GM18907 (cell line): ENCODE measurements around the gene EFEMP1.

Experiments used
- ATAC-seq: cut with Tn5 transposase; IDR thresholded peaks from one replicate; pipeline ENCODE4 v1.9.1; 2021; ENCODE audit warnings: mild to moderate bottlenecking, moderate library complexity; ENCODE audit not compliant: unreplicated experiment

Gene EFEMP1

DNA sequence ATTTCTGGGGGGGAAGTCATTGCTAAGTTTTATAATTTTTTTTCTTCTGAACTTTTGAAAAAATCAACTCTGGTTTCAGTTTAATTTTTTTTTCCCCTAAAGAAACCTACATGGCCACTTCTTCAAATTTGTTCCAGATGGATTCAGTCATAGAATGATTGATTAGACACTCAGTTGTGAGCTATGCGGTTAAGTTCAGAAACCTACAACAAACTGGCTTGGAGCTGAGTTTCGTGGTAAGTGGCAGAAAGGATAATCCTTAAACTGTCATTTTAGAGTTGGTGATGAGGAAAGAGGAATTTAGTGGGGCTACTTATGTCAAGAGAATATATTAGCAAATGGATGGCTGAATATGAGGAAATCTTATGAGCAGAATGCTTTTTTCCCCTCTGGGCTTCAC is 23.7 kb downstream of the EFEMP1 start:
- no peak for ATAC-seq

DNA sequence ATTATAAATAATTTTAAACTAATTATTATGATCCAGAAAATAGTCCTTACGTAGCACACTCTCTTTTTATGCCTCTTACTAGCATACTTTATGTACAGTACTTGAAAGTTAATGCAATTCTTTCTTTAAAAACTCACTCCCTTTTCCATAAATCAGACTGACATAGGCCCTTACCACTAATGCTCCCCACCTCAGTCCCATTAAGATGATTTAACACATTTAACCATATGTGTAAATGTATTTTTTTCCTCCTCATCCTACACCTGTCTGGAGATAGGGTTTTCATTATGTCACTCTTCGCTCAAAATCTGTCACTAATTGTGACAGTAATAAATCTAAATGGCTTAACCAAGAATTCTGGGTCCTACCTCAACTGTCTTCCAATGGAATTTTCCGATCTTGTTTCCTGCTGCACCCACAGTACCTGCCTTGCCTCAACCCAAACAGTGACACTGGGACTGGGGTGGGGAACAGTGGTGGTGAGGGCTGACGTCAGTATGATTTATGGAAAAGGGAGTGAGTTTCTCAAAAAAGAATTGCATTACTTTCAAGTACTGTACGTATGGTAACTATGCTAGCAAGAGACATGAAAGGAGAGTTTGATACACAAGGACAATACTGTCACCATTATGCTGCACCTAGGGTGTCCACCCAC is 25.1 kb downstream of the EFEMP1 start:
- ATAC-seq, result no peak

DNA sequence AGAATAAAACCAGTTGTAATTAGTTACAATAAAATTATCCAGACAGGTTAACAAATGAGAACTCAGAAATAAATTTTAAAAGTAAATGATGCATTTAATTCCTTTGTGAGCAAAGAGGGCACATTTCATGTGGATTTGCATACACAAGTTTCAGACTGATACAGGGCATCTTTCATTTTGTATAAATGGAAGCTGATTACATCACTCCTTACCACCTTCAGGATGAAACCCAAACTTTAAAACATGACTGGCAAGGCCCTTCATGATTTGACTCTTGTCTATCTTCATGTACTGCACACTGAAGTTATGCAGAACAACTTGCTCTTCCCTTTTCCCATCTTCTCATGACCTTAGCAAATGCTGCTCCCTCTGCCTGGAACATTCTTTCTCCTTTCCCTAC is 26.9 kb downstream of the EFEMP1 start:
- peak; percentile 87 for ATAC-seq

DNA sequence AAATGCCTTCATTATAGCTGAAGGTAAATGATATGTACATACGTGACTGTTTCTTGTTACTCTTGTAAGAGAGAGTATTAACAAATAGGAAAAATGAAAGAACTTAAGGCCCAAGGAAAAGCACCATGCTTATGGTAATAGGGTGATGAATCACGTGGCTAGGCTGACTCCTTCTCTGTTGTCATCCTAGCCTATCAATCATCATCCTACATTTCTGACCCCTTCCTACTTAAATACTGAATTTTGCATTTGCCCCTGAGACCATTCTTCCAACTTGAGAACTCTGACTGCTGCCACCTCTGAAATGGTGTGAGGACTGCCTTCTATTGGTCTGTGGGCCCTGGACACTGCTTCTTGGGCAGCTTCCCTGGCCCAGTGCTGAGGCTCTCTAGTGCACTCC is 28.9 kb downstream of the EFEMP1 start:
- no peak for ATAC-seq

DNA sequence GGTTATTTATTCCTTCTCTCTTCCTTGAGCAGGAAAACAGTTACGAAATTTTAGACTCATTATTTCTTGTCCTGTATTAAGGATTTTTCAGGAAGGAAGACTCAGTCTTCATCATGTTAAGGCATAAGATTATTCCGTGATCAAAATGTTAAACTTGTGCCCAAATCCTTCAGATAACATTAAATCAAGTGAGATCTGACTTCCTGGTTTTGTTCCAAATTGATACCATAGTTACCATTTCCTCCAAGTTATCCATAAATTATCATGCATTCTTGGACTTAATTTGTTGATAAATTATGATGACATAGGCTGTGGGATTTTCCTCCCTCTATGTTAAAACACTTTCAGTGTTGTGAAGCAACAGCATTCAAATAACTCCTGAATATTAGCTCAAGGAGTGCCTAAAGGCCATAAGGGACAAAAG is 31.9 kb downstream of the EFEMP1 start:
- ATAC-seq, result no peak

DNA sequence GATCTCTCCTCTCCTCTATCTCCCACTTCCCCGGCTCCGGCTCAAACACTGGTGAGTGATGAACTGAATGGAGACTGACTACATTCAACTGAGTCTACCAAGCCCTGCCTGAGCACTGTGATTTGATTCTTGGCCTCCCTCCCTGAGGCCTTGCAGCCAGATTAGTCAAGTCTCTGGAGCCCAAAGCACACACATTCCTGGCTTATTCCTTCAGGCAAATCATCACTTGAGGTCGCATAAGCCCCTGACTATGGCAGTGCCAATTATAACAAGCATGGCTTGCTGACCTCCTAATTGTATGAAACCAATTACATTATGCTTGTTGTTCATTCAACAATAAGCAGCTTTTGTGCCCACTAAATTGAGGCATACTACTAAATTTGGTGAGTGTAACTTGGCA is 34.6 kb downstream of the EFEMP1 start:
- no peak for ATAC-seq

DNA sequence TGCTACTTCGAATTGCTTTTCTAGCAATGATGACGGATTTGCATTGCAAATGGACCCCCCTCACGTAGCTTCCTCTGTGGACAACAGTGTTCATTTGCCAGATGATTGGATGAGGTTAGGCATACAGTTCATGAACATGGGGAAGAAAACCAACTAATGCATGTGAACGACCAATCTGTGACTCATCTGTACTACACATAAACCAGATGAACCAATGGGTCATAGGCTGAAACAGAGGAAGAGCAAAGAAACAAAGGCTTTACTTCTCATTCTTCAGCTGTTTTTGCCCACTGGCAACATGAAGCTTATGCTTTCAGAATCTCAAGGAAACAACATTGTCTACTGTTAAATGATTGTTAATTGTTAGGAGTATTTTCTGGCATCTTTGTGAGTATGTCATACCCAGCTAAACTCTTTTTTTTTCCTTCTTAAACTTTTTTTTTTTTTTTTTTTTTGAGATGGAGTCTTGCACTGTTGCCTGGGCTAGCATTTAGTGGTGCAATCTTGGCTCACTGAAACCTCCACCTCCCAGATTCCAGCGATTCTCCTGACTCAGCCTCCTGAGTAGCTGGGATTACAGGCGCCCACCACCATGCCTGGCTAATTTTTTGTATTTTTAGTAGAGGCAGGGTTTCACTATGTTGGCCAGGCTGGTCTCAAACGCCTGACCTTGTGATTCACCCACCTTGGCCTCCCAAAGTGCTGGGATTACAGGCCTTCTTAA is 35.5 kb downstream of the EFEMP1 start:
- ATAC-seq, result no peak

DNA sequence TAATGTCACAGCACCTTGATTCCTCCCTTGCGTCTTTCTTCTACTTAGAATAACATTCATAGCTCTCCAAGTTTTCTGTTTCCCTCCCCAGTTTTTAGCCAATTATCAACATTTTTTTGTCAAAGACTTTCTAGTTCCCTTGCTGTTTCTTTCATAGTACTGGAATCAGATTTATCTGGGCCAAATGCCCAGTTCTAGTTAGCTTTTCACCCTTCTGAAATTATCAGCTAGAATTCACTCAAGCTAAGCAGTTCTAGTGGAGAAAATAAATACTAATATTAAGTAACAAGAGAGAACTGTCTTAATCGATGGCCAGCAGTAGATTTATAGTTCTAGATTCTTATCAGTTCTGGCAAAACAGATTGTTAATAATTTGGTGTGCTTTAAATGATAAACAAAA is 36.2 kb downstream of the EFEMP1 start:
- ATAC-seq, result no peak

DNA sequence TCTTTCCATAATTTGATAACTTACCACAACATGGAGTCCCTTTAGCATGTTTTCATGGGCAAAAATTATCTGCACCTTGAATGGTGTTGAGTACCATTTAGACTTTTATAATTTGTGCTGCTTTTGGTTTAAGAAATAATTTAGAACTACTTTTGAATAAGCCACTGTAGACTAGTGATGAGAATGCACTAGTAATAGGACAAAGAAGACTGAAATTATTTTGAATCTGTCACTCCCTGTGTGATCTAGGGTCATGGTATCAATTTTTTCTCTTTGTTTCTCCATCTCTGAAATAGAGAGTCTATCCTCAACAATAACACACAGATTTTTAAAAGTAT is 37.7 kb downstream of the EFEMP1 start:
- no peak for ATAC-seq

DNA sequence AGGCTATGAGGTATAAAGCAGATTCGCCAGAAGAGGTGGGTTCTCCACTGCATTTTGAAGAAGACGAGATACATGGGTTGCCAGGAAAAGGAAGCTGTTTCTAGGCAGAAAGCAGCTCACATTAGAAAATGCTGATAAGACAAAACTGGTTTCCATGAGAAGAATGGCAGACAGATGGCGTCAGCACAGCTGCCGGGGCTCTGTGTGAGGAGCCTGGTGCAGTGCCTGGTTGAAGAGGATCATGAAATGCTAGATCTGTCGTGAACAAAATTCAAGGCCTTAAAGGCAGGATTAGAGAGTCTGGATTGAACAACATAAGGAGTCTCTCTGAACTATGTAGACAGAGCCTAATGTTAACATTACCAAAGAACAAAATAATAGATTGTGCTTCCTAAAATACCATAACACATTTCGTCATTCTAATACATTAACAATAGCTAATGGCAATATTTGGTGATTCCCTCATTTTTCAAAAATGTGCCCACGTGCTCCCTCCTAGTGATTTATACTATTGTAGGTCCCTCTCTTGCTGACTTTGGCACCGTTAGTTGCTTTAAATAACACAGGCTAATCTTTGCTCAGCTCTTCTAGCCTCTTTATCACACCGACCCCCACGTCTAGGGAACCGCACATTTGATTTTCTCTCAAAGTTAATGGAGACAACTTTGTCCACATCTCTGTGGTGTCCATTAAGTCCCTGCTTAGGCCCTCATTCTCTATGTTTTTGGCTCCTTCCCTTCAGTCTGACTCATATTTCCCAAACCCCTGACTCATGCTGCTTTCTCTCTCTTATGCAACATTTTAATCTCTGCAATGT is 38.2 kb downstream of the EFEMP1 start:
- ATAC-seq, result no peak

DNA sequence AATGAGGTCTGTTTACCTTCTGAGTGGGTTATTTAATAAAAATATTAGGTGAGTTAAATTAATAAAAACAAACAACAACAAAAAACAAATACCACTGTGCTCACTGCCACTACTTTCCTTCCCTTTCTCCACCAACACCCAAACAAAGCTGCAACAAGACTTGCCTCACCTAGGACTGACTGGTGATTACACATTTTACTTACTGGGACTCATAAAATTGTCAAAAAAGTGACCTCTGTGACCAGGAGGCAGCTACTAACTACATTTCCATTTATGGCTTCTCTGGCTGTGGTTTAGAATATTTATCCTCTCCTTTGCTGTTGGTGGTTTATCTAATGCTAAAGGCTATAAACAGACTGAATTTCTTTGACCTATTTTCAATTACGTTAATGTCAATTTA is 39.8 kb downstream of the EFEMP1 start:
- ATAC-seq, result no peak

DNA sequence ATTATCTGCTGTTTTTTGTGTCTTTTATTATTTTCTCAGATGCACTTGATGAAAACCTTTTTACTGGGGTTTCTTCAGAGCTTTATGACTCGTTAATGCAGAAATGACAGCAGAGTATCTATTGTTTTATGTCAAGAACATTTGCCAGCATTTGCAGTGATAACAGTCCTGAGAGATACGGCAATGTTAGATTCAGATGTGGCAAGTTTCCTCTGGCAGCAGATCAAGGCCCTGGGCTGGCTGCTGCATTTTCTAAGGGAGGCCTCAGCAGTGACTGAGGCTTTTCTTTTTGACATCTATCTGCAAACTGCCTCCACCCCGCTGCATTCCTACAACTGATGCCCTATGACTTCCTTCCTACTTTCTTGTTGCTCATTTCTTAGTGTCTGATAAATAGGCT is 40.2 kb downstream of the EFEMP1 start:
- no peak for ATAC-seq

DNA sequence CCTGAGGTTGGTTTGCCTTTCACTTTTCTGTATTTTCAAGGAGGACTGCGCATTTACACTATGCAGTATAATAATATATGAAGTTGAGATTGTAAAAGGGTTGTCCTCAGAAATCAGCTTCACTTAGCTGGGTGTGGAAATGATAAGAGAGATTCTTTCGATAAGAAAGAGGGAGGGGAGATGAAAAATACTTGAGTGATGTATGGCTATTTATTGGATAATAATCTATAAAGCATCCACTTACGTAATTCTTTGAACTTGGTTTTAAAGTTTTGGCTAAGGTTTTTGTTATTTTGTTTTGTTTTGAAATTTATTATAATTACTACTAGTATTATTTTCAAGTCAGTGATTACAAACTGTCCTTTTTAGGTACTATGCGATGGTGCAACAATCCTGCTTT is 40.6 kb downstream of the EFEMP1 start:
- ATAC-seq, result no peak

DNA sequence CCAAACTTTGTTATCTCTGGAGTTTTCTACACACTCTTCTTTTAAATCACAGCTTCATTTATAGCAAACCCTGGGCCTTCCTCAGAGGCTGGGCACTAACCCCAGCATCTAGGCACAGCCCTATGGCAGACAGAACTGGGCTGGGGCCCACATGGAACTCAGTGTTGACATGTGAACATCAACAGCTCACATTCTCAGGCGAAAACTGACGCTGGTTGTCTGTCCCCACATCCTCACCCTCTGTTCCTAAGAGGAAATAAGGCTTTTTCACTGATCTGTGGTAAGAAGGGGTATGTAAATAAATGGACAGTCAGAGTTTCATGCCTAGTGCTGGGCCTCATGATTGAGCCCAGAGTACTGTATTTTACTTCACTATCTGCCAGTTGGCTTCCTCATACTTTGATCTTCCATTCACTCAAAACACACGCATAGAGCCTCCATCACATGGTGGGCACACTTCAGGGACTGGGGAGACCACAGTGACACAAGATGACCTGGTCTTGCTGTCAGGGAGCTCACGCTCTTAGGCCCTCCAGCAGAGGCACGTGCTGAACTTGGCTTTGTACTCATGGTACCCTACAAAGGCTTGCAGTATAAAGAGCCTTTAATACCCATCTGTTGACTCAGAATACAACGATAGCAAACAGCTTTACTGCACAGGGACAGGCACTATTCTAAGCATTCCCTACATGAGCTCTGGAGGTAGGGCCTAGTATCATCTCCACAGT is 43.0 kb downstream of the EFEMP1 start:
- no peak for ATAC-seq

DNA sequence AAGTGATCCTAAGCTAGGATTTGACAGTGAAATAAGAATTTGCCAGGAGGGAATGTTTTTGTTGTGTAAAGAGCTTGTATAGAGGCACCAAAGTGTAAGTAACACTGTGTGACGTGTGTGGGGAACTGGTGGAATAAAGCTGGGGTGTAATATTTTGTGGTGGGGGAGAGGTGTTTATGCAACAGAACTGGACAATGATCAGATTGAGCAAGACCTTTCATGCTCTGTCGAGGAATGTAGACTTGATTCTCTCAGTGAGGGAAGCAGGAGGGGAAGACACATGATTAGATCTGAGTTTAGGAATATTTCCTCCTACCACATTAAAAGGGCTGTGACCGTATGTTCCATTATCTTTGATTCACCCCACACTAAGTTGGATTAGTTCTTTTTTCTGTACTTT is 43.6 kb downstream of the EFEMP1 start:
- no peak for ATAC-seq

DNA sequence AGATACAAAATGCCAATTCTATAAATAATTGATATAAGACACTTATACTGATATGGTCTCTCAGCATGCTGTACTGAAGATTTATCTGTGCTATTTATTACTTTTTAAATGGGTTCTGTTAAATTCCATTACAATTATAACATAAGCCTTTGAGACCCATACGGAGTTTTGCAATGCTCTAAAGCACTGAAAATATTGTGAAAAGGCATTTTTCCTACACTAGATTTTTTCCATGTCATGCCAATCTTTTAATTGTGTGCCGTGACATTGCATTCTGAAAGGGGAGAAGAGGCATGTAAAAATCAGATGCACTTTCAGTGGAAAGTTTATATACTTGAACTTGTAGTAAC is 46.5 kb downstream of the EFEMP1 start:
- no peak for ATAC-seq

DNA sequence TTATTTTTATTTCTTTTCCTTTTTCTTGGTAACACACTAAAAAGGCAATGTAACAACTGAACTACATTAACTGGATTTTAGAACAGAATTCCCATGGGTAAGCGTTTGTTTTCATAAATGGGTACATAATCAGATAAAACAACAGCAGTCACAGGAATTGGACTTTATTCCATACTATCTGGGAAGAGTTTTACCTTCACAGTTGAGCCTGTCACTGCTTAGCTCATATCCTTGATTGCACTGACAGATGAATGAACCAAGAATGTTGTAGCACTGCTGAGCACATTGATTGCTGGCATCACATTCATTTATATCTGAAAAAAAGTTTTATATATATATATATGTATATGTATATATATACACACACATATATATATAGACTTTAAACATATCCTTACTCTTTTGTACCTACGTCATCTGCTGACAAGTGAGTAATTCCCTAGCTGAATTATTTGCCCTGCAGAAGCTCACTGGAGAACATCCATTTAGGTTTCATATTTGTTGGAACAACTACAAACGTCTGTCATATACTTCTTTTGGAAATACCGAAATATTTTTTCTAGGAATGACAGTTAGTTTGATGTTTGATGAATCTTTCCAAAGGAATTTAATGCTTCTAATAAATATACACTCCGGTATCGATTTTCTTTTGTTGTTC is 47.0 kb downstream of the EFEMP1 start:
- no peak for ATAC-seq

DNA sequence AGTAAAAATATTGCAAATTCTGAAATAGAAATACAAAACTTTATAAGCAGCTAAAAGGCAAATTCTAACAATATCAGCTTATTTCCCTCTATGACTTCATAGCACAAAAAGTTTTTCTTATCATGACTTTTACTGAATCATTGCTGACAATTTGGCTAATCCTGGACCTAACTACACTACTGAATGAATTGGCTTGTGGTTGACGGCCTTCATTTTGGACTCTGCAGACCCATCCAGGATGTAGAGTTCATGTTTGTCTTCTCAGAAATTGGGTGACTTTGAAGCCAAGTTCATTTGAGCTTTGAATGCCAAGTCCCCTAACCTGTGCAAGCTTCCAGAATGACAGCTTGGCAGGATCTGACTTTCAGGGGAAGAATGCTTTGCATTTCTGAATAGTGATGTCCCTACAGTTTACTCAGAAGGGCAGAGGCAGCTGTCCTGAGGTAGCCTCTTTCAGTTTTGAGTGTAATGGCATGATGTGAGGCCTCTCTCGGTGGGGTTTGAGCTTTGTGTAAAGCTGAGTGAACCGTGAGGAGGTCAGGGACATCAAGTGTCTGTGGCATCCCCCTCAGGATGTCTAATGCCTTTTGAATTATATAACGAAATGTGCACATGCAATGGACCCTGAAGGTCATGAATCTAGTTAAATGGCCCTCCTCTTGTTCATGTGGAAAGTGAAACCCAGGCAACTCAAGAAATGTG is 48.0 kb downstream of the EFEMP1 start:
- no peak for ATAC-seq

DNA sequence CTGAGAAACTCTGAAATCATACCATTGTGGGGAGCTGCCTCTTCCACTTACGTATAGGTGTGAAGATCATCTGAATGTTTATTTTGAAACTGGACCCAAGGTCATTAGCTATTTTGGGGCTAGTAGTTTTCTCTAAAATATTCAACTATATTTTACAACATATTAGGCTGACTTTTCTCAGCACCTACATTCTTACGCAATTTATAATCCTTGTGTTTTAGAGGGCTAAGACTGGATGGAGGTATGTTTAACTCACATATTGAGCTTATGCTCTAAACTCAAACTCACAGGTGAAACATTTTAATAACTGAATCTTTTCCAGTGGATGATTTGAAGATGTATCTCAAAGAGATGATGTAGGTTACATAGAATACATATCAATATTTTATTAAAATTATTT is 49.2 kb downstream of the EFEMP1 start:
- ATAC-seq, result no peak

DNA sequence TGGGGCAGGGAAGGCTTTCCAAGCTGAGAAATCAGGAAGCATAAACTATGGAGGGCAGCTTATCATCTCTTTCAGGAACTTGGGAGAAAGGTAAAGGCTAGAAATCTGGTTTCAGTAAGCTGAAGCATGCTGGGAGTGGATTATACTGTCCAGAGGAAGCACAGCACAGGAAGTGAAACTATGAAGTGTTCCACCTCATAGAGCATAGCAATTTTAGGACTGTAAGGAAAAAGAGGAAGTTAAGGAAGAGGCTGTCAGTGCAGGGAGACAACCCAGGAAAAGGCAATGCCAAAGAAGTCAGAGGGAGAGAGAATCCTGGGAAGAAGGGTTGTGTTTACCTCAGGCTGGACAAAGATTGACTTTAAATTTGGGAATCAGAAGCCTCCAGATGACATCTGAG is 51.9 kb downstream of the EFEMP1 start:
- ATAC-seq, result no peak
